Measurements from ENCODE around the gene IGF2BP1. TPM values are rescaled to one million over a fixed set of nuclear protein-coding genes. Genes with fewer than 3 reads are reported as not detected.
A peak's percentile ranks its signal among the peaks of the same experiment; 100 is the strongest.

Gene IGF2BP1
- total and polyA plus RNA-seq, 8 donors = under 0.01 to 1.0 TPM; not detected in 6

GRCh38 chr17:49018748-49019147 is 21.6 kb downstream of the IGF2BP1 start:
- no peak for FAIRE-seq
- H3K36me3 ChIP-seq = no peaks in the 10 kb centered on the region
- H3K9me3 ChIP-seq = no peaks in the 10 kb centered on the region
- no peaks in the 10 kb centered on the region for H3K27me3 ChIP-seq
- H3K27ac ChIP-seq = no peak overlapping the region
- intact Hi-C loops (cut with DNase I) = no loop called here
- ATAC-seq = no peak
- no peaks in the 10 kb centered on the region for H3K4me1 ChIP-seq
- WGBS, 2 donors = 59 to 77% methylated on average over 1 of the region's 1 CpG
- TF ChIP-seq CTCF (IDR thresholded peaks at IDR 0.05) = no peak
- no peak overlapping the region for H3K4me3 ChIP-seq
- DNase-seq = no peak

- WGBS, 2 donors = 66 to 72% methylated on average over 8 of the region's 8 CpGs
- intact Hi-C loops (cut with DNase I) = no loop called here
- TF ChIP-seq CTCF (IDR thresholded peaks at IDR 0.05) = no peak
- Histone ChIP-seq H3K27ac (no peak overlapping the region), H3K4me1 (no peaks in the 10 kb centered on the region), H3K36me3 (no peaks in the 10 kb centered on the region), H3K4me3 (no peak overlapping the region), H3K27me3 (no peaks in the 10 kb centered on the region), H3K9me3 (no peaks in the 10 kb centered on the region)
- DNase-seq = no peak
- no peak for ATAC-seq
- no peak for FAIRE-seq
Measured at GRCh38 chr17:49020609-49021008, 23.4 kb downstream of the IGF2BP1 start.

- TF ChIP-seq CTCF (IDR thresholded peaks at IDR 0.05) = no peak
- Histone ChIP-seq H3K9me3 (no peaks in the 10 kb centered on the region), H3K4me1 (no peaks in the 10 kb centered on the region), H3K27ac (no peak overlapping the region), H3K4me3 (no peak overlapping the region), H3K27me3 (no peaks in the 10 kb centered on the region), H3K36me3 (no peaks in the 10 kb centered on the region)
- FAIRE-seq (no peak), DNase-seq (no peak), ATAC-seq (no peak)
- 45 to 54% methylated on average over 5 of the region's 5 CpGs for WGBS, 2 donors
- intact Hi-C loops (cut with DNase I) = no loop called here
Measured at GRCh38 chr17:49021095-49021767, 24.0 kb downstream of the IGF2BP1 start.

GRCh38 chr17:49021768-49022103 is 24.6 kb downstream of the IGF2BP1 start:
- Histone ChIP-seq H3K4me1 (no peaks in the 10 kb centered on the region), H3K4me3 (no peak overlapping the region), H3K9me3 (no peaks in the 10 kb centered on the region), H3K36me3 (no peaks in the 10 kb centered on the region), H3K27ac (no peak overlapping the region), H3K27me3 (no peaks in the 10 kb centered on the region)
- DNase-seq (no peak), FAIRE-seq (no peak), ATAC-seq (no peak)
- no peak for TF ChIP-seq CTCF (IDR thresholded peaks at IDR 0.05)
- intact Hi-C loops (cut with DNase I) = no loop called here
- WGBS, 2 donors = 84 to 90% methylated on average over 2 of the region's 2 CpGs

GRCh38 chr17:49022391-49022941 is 25.3 kb downstream of the IGF2BP1 start:
- Histone ChIP-seq H3K36me3 (no peaks in the 10 kb centered on the region), H3K27ac (no peak overlapping the region), H3K4me1 (no peaks in the 10 kb centered on the region), H3K4me3 (no peak overlapping the region), H3K9me3 (no peaks in the 10 kb centered on the region), H3K27me3 (no peaks in the 10 kb centered on the region)
- ATAC-seq = peak in 2 of 4 donors; percentile 40 to 48
- no peak for DNase-seq
- no peak for TF ChIP-seq CTCF (IDR thresholded peaks at IDR 0.05)
- intact Hi-C loops (cut with DNase I) = no loop called here
- 45 to 51% methylated on average over 6 of the region's 6 CpGs for WGBS, 2 donors
- no peak for FAIRE-seq
